Measurements from ENCODE around the gene FERD3L. TPM values are rescaled to one million over a fixed set of nuclear protein-coding genes. Genes with fewer than 3 reads are reported as not detected.

FERD3L gene
- total and polyA plus RNA-seq, 2 of the 8 experiments (the other 6 are each of a cell fraction or from before 2014, with no cell fraction given) = not detected

GRCh38 chr7:19113002-19113350 is 32.2 kb downstream of the FERD3L start:
- Histone ChIP-seq H2AFZ (ENCODE audit: low read length) (no peak overlapping the region), H3K36me3 (ENCODE audit: control insufficient read depth in 2 of 4, insufficient read depth in 4 of 4, low read length in 3 of 4) (no peaks in the 10 kb centered on the region; a peak in 1 of 8 replicates), H3K56ac (replicated peaks; ENCODE audit: insufficient read length, low read depth, low read length) (no peak overlapping the region), H3K79me1 (ENCODE audit: low read depth, low read length) (no peaks in the 10 kb centered on the region), H3K23ac (ENCODE audit: insufficient read length) (no peak overlapping the region), H3K27ac (ENCODE audit: low read depth, low read length) (no peak overlapping the region), H4K91ac (replicated peaks; ENCODE audit: insufficient read length, low read length) (no peak overlapping the region), H3K9ac (replicated peaks in 1 of 4; ENCODE audit: extremely low read depth in 1 of 4, low read depth in 3 of 4, low read length in 3 of 4) (no peak overlapping the region), H3K23me2 (ENCODE audit: low read depth, low read length) (peaks cover 22% of the 10 kb centered on the region), H2BK12ac (ENCODE audit: low read depth, low read length) (no peak overlapping the region), H2BK5ac (ENCODE audit: low read depth, low read length) (no peak overlapping the region), H3K4me1 (replicated peaks in 1 of 4; ENCODE audit: control insufficient read depth in 3 of 4, insufficient read depth in 4 of 4, low read length in 3 of 4) (peaks cover 10 to 34% (median 20%) of the 10 kb centered on the region in 4 experiments), H3K14ac (ENCODE audit: insufficient read length) (no peak overlapping the region), H4K20me1 (replicated peaks in 1 of 2; ENCODE audit: control insufficient read depth in 1 of 2, insufficient read depth in 2 of 2, low read length in 2 of 2) (peaks cover 10 to 15% of the 10 kb centered on the region in 2 experiments), H4K8ac (ENCODE audit: extremely low read depth, insufficient read depth, low read length) (no peak overlapping the region), H2BK120ac (replicated peaks; ENCODE audit: low read depth, low read length) (no peak overlapping the region), H3K4me2 (ENCODE audit: insufficient read depth in 1 of 2, low read depth in 2 of 2, low read length in 2 of 2) (peak overlapping the region; percentile 67; a peak in 3 of 4 replicates), H3K4ac (replicated peaks; ENCODE audit: insufficient read length, low read depth, low read length) (no peak overlapping the region), H3K27me3 (replicated peaks in 1 of 4; ENCODE audit: control insufficient read depth in 3 of 4, extremely low read depth in 1 of 4, insufficient read depth in 3 of 4, low read length in 3 of 4) (peaks cover 66 to 99% (median 88%) of the 10 kb centered on the region in 4 experiments), H2AK5ac (ENCODE audit: low read depth, low read length) (no peak overlapping the region), H2BK15ac (ENCODE audit: low read length) (no peak overlapping the region), H3K4me3 (ENCODE audit: extremely low read depth in 1 of 4, insufficient read depth in 2 of 4, low read depth in 3 of 4, low read length in 4 of 4) (peak overlapping the region in 2 of 4 experiments; percentile 4 to 47; a peak in 4 of 8 replicates), H3K9me3 (ENCODE audit: insufficient read depth in 2 of 2, low read depth in 1 of 2, low read length in 1 of 2) (no peaks in the 10 kb centered on the region), H3K79me2 (ENCODE audit: control insufficient read depth in 1 of 2, insufficient read depth in 2 of 2, low read length in 2 of 2) (no peaks in the 10 kb centered on the region), H2BK20ac (ENCODE audit: low read length) (no peak overlapping the region), H3K18ac (ENCODE audit: extremely low read depth, low read length) (no peak overlapping the region), H4K5ac (ENCODE audit: insufficient read length, low read depth, low read length) (no peak overlapping the region)
- FAIRE-seq (no peak), DNase-seq (ENCODE audit: low read depth in 1 of 2, low spot score in 2 of 2) (no peak)
- ChIA-PET POLR2A (ENCODE audit: partially characterized antibody) (no interaction called here), CTCF (ENCODE audit: partially characterized antibody) (interaction anchor here (1.9 kb wide), 1 partner anchor 17 kb away, joined by 5 read pairs; no protein-coding TSS in a partner anchor)
- TF ChIP-seq BCL11A (IDR thresholded peaks at IDR 0.05; ENCODE audit: low read depth in 2 of 2, low read length in 2 of 2) = no peak
- no peak for TF ChIP-seq PHF8 (conservative IDR thresholded peaks at IDR 0.05; ENCODE audit: low read depth, low read length)
- TF ChIP-seq SUZ12 (IDR thresholded peaks at IDR 0.05; ENCODE audit: low read length) = peak; percentile 53
- peak; percentile 94; the same call in 1 of the 2 replicates for TF ChIP-seq CBX8 (IDR thresholded peaks at IDR 0.05; ENCODE audit: borderline replicate concordance, low read depth, low read length)
- peak; percentile 16 for TF ChIP-seq EZH2 (IDR thresholded peaks at IDR 0.05; ENCODE audit: low read depth, low read length, severe bottlenecking)
- TF ChIP-seq ATF2 (IDR thresholded peaks at IDR 0.05; ENCODE audit: low read length) = no peak
- 17% methylated on average over 4 of the region's 4 CpGs; no CpG with 5 or more reads in 1 of the 2 experiments for WGBS, 2 experiments (ENCODE audit: extremely low coverage in 1 of 2, insufficient coverage in 1 of 2, insufficient read length in 1 of 2, insufficient replicate concordance in 2 of 2, low coverage in 1 of 2, low lambda C conversion rate in 2 of 2, missing lambda C conversion rate in 1 of 2)

Measured in H1 (cell line).